NCI-H2107 treated with DMSO at 0.1 percent for 48 hours (cell line): ENCODE results near the gene MTARC2.
"Not testable (repeated sequence)": the region's sequence is repeated elsewhere in the genome, so short reads cannot be mapped to it uniquely, and the experiment has no call there.

Experiments used
- DNase-seq: peaks from one replicate; lab custom pipeline; 2025; ENCODE audit not compliant: unreplicated experiment; lab: John Stamatoyannopoulos, UW

Gene MTARC2

GRCh38 chr1:220732137-220732536 is 16.0 kb upstream of the MTARC2 start:
- no peak for DNase-seq

- no peak for DNase-seq
These were observed 15.5 kb upstream of the MTARC2 start for GRCh38 chr1:220732621-220733020.

GRCh38 chr1:220733086-220733601 is 15.0 kb upstream of the MTARC2 start:
- DNase-seq = peak; percentile 87

- no peak for DNase-seq
These were observed 13.4 kb upstream of the MTARC2 start for GRCh38 chr1:220734571-220735326.

GRCh38 chr1:220736283-220736682 is 11.8 kb upstream of the MTARC2 start:
- DNase-seq = not testable (repeated sequence)

- DNase-seq = no peak
These were observed 6.8 kb upstream of the MTARC2 start for GRCh38 chr1:220741349-220741748.

GRCh38 chr1:220741825-220742224 is 6.3 kb upstream of the MTARC2 start:
- no peak for DNase-seq

- DNase-seq = no peak
These were observed 5.6 kb upstream of the MTARC2 start for GRCh38 chr1:220742520-220742919.

GRCh38 chr1:220746851-220747250 is 1.3 kb upstream of the MTARC2 start:
- no peak for DNase-seq

GRCh38 chr1:220747437-220748088 is 559 bp upstream of the MTARC2 start:
- DNase-seq = no peak

GRCh38 chr1:220748936-220749335 is 814 bp downstream of the MTARC2 start:
- no peak for DNase-seq

GRCh38 chr1:220750131-220750515 is 2.0 kb downstream of the MTARC2 start:
- no peak for DNase-seq

- no peak for DNase-seq
These were observed 3.0 kb downstream of the MTARC2 start for GRCh38 chr1:220751111-220751510.

- no peak for DNase-seq
These were observed 6.2 kb downstream of the MTARC2 start for GRCh38 chr1:220754212-220754917.

- no peak for DNase-seq
These were observed 6.8 kb downstream of the MTARC2 start for GRCh38 chr1:220754918-220755295.

GRCh38 chr1:220755309-220755708 is 7.2 kb downstream of the MTARC2 start:
- no peak for DNase-seq

- no peak for DNase-seq
These were observed 9.3 kb downstream of the MTARC2 start for GRCh38 chr1:220757441-220757840.

- DNase-seq = no peak
These were observed 11.0 kb downstream of the MTARC2 start for GRCh38 chr1:220759147-220759546.

GRCh38 chr1:220761688-220762427 is 13.7 kb downstream of the MTARC2 start:
- DNase-seq = peak; percentile 47

- DNase-seq = no peak
These were observed 16.6 kb downstream of the MTARC2 start for GRCh38 chr1:220764757-220765156.
